IPS-18a (cell line): ENCODE results near the gene UGT1A5.

Source experiments
- H3K27ac ChIP-seq: one replicate; pipeline ENCODE4 v1.5.1; 2013; ENCODE audit warnings: low read length
- H3K27me3 ChIP-seq: one replicate; pipeline ENCODE4 v1.6.1; 2013; ENCODE audit warnings: mild to moderate bottlenecking, low read length; ENCODE audit not compliant: control insufficient read depth, insufficient read depth
- H3K36me3 ChIP-seq: one replicate; pipeline ENCODE4 v1.6.1; 2013; ENCODE audit warnings: low read depth, low read length; ENCODE audit not compliant: control insufficient read depth
- H3K4me1 ChIP-seq: one replicate; pipeline ENCODE4 v1.6.1; 2013; ENCODE audit warnings: low read depth, low read length; ENCODE audit not compliant: control insufficient read depth
- H3K4me3 ChIP-seq: one replicate; pipeline ENCODE4 v1.5.1; 2013; ENCODE audit warnings: low read length
- H3K9ac ChIP-seq: one replicate; pipeline ENCODE4 v1.6.1; 2013; ENCODE audit warnings: mild to moderate bottlenecking, low read length, moderate library complexity
- H3K9me3 ChIP-seq: one replicate; pipeline ENCODE4 v1.6.1; 2013; ENCODE audit warnings: low read depth, low read length; ENCODE audit not compliant: control insufficient read depth

UGT1A5 gene

DNA sequence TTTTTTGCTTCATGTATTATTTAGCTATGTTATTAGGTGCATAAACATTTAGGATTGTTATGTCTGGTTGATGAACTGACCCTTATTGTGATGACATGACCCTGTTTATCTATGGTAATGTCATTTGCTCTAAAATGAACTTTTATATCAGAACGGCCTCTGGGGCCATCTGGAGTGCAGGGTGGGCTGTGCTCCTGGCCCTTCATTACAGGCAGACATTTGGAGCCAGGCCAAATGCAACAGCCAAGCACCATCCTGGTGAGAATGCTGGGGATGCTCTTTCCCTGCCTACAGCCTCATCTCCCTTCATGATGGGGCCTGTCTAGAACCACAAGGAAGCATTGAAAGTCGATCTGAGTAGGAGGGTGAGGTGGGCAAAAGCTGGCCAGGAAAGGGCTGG is 103.6 kb downstream of the UGT1A5 start:
- Histone ChIP-seq H3K4me3 (no peak overlapping the region), H3K27ac (no peak overlapping the region), H3K27me3 (no peaks in the 10 kb centered on the region), H3K36me3 (no peaks in the 10 kb centered on the region), H3K9me3 (no peaks in the 10 kb centered on the region), H3K9ac (no peak overlapping the region), H3K4me1 (no peaks in the 10 kb centered on the region)

DNA sequence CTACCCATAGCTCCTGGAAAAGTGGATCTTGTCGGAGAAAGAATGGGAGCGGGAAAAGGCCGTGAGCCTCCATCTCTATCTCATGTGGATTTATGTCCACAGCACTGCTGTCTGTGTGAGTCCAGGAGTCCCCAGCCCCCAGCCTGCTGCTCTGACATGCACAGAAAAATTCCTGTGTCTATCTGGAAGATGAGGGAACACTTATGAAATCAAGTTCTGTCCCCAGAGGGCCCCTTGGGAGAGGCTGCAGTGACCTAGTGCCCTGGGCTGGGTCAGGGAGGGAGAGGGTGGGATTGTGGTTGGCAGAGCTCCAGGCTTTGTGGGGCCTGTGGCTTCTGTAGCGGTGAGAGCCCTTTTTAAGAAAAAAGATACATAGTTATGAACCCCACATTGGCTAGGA is 104.1 kb downstream of the UGT1A5 start:
- Histone ChIP-seq H3K36me3 (no peaks in the 10 kb centered on the region), H3K4me3 (no peak overlapping the region), H3K27ac (no peak overlapping the region), H3K4me1 (no peaks in the 10 kb centered on the region), H3K27me3 (no peaks in the 10 kb centered on the region), H3K9ac (no peak overlapping the region), H3K9me3 (no peaks in the 10 kb centered on the region)

DNA sequence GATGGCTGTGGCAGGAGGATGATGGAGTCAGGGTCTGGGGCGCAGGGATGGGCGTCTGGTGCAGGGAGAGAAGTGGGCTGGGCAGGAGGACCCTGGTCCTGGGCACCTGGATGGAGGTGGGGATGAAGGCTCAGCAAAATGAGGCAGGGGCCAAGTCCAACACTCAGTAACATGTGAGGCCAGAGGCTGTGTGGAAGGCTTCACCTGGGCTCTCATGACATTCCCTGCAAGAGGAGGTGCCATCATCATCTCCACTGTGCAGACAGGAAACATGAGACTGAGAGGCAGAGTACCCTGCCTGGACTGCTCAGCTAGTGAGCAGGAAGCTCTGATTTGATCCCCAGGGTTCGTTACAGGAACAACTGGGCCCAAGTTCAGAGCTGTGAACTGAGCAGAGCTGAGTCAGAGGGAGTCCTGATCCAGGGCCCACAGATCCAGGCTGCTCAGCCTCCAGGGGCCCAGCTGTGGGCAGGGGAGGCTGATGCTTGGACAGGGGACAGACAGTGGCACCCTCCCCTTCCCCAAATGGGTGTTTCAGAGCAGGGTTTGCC is 104.7 kb downstream of the UGT1A5 start:
- Histone ChIP-seq H3K4me1 (no peaks in the 10 kb centered on the region), H3K4me3 (no peak overlapping the region)

DNA sequence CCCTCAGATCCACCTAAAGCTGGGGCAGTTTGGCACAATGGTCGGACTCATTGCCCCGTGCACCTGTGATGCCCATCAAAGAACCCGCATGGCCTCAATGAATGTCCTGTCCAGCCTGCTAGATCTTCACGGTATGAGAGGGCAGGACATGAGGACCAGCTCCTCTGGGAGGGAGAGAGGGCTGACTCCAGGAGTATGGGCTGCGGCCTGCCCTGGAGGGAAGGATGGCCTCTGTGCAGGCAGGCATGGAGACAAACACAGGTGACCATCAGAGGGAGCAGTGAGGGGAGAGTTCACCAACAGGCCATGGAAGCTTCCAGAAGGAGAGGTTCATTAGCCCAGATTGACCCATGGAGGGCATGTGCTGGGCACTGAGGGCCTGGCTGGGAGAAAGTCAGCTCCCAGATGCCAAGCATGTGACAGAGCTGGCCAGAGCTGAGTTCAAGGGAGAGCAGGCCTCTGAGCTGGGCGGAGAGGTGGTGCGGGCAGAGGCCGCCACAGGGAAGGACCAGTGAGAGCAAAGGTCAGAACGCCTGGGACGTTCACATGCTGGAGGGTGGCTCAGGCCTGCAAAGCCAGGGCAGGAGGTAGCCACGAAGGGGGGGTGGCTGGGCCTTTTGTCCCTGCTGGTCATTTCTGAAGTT is 105.4 kb downstream of the UGT1A5 start:
- H3K4me1 ChIP-seq: no peaks in the 10 kb centered on the region
- H3K9me3 ChIP-seq: no peaks in the 10 kb centered on the region
- no peak overlapping the region for H3K9ac ChIP-seq
- no peaks in the 10 kb centered on the region for H3K27me3 ChIP-seq
- no peaks in the 10 kb centered on the region for H3K36me3 ChIP-seq
- no peak overlapping the region for H3K27ac ChIP-seq
- H3K4me3 ChIP-seq: no peak overlapping the region

More for the DNA sequence above, 104.7 kb downstream of the UGT1A5 start:
- Histone ChIP-seq H3K36me3 (no peaks in the 10 kb centered on the region), H3K27me3 (no peaks in the 10 kb centered on the region), H3K9me3 (no peaks in the 10 kb centered on the region), H3K9ac (no peak overlapping the region), H3K27ac (no peak overlapping the region)

DNA sequence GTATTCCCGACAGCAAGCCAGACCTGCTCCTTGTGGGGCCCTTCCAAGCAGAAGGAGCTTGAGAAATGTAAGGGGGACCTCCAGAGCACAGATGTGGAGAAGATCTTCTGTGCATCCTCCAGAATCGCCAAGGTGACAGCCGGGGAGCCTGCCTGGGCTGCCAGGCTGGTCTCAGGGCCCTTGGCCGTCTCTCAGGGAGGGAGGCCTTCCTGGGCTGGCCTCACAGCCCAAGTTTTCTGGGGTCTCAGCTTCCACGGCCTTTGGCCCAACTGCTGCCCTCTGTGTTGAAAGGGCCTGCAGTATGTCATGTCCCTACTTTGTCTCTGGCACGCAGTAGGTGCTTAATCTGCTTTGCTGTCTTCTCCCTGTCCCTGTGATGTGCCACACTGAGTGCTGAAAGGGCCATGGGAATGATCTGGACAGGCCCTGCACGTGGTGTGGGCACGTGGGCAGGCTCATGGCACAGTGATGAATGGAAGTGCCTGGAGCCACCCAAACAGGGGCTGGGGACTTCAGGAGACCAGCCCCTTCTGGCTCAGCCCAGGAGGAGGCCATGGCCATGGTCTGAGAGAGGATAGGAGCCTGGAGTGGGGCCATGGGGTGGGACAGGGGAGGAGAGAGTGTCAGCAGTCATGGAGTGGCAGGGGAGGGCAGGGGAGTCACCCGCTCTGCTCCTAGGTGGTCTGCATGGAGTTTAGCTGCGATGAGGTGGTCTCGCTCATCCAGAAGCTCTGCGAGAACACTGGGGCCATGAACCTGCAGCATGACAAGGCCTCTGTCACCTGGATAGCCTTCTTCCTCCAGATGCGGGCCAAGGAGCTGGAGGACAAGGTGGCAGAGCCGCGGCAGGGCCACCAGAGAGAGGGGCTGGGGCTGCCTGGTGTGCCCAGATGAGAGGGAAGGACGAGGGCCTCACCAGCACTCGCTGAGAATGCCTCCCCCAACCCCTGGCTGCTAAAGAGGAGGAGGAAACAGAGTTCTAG is 106.2 kb downstream of the UGT1A5 start:
- no peaks in the 10 kb centered on the region for H3K27me3 ChIP-seq
- H3K9me3 ChIP-seq: no peaks in the 10 kb centered on the region
- H3K4me3 ChIP-seq: no peak overlapping the region
- no peak overlapping the region for H3K9ac ChIP-seq
- H3K27ac ChIP-seq: no peak overlapping the region
- H3K4me1 ChIP-seq: no peaks in the 10 kb centered on the region
- H3K36me3 ChIP-seq: no peaks in the 10 kb centered on the region

DNA sequence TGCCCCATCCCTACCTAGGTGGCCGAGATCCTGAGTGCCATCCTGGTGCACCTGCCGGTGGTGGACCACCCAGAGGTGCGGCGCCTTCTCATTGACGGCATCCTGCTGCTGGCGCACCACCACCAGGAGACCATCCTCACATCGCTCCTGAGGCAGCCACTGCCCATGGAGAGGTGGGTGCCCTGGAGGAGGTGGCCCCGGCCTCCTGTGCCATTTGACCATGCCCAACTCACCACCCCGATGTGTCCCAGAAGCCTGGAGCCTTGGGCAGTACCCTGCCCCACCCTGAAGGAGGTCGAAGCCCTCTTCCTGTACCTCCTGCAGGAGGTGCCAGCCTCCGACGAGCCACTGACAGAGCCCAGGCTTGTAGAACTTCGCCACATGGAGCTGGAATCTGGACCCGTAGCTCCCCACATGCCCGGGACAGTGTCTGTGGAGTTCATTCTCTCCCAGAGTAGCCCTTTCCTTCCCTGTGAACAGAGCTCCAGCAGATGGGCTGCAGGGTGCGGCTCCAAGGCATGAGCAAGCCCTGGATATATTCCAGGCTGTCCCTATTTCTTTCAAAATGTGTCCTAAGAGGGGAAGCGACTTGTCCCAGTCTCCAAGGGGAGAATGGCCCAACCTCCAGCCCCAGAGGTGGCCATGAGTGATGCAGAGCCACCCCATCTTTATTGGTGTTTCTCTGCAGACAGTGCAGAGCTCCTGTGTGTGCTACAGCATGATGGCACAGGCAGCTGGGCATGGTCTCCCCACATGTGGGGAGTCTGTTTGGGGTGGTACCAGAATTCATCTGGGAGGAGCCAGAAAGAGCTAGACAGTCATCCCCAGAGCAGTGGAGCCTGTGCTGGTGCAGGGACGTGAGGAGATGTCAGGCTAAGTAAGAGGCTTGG is 107.4 kb downstream of the UGT1A5 start:
- H3K27me3 ChIP-seq: no peaks in the 10 kb centered on the region
- H3K27ac ChIP-seq: no peak overlapping the region
- no peak overlapping the region for H3K9ac ChIP-seq

DNA sequence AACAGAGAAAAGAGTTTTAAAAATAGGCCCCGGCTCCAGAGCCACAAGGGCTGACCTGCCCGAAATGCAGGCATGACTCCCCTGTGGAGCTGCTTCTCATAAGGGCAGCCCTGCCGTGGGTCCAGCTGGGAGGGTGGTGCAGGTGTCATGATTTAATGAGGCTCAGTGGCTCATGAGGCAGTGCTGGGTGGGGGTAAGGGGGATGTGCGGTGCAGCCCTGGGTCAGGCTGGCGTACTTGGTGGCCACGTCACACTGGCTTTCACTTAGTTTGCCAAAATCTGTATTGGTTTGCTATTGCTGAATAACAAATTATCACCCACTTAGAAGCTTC is 108.0 kb downstream of the UGT1A5 start:
- no peaks in the 10 kb centered on the region for H3K9me3 ChIP-seq
- H3K36me3 ChIP-seq: no peaks in the 10 kb centered on the region
- H3K27ac ChIP-seq: no peak overlapping the region
- no peak overlapping the region for H3K4me3 ChIP-seq
- no peaks in the 10 kb centered on the region for H3K27me3 ChIP-seq
- no peak overlapping the region for H3K9ac ChIP-seq
- no peaks in the 10 kb centered on the region for H3K4me1 ChIP-seq

More for the DNA sequence above, 107.4 kb downstream of the UGT1A5 start:
- H3K9me3 ChIP-seq: no peaks in the 10 kb centered on the region
- no peaks in the 10 kb centered on the region for H3K4me1 ChIP-seq
- no peaks in the 10 kb centered on the region for H3K36me3 ChIP-seq
- H3K4me3 ChIP-seq: no peak overlapping the region

DNA sequence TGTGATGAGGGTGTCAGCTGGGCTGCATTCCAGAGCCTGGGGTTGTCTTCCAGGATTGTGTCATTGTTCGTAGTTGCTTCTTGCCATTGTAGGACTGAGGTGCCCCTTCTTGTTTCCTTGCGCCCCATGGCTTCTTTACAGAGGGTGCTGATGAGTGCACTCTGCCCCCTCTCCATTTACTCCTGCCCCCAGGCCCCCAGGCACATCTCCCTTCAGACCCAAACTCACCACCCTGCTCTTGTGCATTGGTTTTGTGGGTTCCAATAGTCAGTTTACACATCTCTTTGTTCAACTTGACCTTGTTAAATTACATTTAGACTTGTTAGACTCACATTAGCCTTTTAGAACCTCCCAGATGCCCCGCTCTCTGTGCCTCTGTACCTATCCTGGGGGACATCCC is 108.5 kb downstream of the UGT1A5 start:
- Histone ChIP-seq H3K27me3 (no peaks in the 10 kb centered on the region), H3K9ac (no peak overlapping the region), H3K36me3 (no peaks in the 10 kb centered on the region), H3K9me3 (no peaks in the 10 kb centered on the region), H3K4me3 (no peak overlapping the region), H3K4me1 (no peaks in the 10 kb centered on the region), H3K27ac (no peak overlapping the region)

DNA sequence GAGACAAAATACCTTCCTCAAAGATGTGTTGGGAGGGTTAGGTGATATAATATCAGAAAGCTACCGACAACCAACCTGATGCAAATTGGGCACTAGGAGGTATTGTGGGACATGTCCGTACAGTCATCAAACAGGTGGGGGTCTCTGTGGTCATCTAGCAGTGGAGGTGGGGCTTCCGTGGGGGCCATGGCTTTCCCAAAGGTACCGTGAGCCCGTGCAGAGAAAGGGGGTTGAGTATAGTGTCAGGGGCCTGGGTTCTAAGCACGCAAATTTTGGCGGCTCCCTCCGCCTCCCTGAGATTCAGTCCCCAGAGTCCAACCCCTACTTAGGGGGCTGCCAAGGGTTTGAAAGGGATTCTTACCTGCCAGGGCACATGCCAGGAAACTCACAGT is 109.0 kb downstream of the UGT1A5 start:
- no peak overlapping the region for H3K27ac ChIP-seq
- no peaks in the 10 kb centered on the region for H3K4me1 ChIP-seq
- H3K9ac ChIP-seq: no peak overlapping the region
- no peak overlapping the region for H3K4me3 ChIP-seq
- H3K27me3 ChIP-seq: no peaks in the 10 kb centered on the region
- H3K9me3 ChIP-seq: no peaks in the 10 kb centered on the region
- no peaks in the 10 kb centered on the region for H3K36me3 ChIP-seq

DNA sequence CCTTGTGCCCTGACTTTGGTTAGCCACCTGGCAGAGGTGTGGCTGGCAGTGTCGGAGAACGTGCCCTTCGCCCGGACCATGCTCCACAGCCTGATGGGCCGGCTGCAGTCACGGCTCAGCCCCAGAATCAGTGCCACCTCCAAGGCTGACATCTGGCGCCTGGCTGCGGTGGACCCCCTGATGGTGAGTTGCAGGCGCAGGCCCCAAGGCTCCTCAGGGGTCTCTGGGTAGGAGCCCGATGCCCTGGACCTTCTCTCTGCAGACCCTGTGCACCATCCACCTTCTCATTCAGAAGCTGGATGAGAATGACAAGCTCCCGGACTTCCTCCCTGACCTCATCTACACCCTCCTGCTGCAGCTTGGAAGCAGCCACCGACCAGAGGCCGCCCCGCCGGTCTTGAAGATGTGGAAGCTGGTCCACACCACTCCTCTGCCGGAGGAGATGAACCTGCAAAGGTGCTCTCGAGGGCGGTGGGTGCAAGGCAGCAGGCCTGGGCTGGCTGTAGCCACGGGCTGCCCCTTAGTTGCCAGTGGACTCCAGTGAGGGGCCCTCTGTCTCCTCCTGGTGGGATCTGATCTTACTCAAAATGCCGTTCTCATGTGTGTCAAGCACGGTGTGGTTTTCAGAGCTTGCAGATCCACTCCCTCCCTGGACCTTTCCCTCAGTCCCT is 109.5 kb downstream of the UGT1A5 start:
- no peaks in the 10 kb centered on the region for H3K4me1 ChIP-seq

More for the DNA sequence above, 109.5 kb downstream of the UGT1A5 start:
- Histone ChIP-seq H3K36me3 (no peaks in the 10 kb centered on the region), H3K9ac (no peak overlapping the region), H3K4me3 (no peak overlapping the region), H3K27ac (no peak overlapping the region), H3K9me3 (no peaks in the 10 kb centered on the region), H3K27me3 (no peaks in the 10 kb centered on the region)
